ENCODE results near the gene SLC39A1.
A peak's percentile ranks its signal among the peaks of the same experiment; 100 is the strongest.

Gene SLC39A1

DNA sequence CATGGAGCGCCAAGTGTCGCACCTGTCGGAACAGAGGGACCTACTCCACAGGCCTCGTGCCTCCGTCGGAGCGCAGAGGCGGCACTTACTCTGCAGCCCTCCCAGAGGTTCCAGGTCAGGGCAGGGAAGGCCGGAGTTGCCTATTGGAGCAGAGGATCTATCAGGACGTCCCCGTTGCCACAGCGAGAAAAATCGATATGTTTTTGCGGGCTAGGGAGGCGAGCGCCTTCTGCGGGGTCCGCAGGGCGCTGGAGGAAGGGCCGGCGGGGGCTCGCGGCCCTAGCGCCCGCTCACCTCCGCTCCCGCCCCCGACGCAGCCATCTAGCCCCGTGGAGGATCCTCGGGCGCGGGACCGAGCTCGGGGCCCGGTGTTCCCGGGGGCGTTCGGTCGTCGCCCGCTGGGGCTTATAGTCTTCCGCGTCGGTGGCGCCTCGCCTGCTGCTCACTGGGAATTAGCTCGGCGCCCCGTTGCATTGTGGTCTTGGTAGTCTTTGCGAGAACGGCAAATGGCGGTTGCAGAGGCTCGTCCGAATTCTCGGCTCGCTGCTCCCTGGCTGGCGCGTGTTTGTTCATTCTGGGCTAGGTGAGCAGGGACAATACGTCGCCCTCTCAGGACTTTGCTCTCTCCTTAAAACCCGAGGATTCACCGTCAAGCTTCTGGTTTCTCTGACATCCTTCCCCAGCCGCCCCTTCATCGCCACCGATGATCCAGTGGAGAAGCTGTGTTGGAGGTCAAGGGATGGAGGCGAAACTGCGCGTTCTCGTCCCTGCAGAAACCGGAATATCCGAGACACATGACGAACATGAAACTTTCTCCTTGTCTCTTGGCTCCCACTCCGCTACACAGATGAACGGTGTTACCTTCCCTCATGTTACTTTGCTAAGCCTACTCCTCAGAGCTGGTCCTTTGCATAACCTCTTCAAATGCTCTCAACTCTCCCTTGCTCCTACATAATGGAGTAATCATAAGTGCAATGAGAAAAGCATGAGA, 14.2 kb upstream of the SLC39A1 start, which contains the start of gene JTB:
TSS of gene JTB (minus strand) at position 425 of the 991 bp plus-strand sequence. CDS start at position 3, 422 bp downstream.
- DNase-seq (ENCODE audit: low read depth), result peak; percentile 66

DNA sequence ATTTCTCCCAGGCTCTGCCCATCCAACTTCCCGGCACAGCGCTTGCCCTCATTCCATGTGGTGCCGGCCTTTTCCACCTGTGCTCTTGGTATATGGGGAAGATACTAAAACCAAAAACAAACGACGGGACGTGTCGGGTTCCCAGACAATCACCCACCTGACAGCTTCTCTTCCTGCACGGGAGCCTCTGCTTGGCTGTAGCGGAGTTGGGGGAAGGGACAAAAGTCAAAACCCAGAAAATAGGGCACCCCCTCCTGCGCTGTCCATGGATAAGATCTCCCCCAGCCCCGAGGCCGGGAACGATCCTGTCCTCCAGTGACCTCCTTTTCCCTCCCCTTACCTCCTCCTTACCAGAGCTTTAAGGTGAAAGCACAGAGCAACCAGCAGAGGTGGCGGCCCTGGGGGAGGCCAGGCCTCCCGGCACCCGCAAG, 13.5 kb upstream of the SLC39A1 start:
- no peak for DNase-seq (ENCODE audit: low read depth)

DNA sequence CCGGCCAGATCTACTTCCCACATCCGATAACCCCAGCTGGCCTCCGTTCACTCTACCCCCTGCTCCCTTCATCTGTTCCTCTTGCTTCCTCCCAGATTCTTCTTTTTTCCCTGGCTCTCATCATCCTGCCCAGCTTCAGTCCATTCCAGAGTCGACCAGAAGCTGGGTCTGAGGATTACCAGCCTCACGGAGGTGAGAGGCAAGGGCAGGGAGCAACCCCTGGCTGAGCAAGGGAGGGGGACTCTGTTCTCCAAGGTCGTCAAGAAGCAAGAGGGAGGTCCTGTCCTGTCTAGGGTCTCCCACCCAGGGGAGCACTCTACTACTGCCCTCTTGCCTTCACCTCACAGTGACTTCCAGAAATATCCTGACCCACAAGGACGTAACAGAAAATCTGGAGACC, 10.2 kb upstream of the SLC39A1 start:
- no peak for DNase-seq (ENCODE audit: low read depth)

DNA sequence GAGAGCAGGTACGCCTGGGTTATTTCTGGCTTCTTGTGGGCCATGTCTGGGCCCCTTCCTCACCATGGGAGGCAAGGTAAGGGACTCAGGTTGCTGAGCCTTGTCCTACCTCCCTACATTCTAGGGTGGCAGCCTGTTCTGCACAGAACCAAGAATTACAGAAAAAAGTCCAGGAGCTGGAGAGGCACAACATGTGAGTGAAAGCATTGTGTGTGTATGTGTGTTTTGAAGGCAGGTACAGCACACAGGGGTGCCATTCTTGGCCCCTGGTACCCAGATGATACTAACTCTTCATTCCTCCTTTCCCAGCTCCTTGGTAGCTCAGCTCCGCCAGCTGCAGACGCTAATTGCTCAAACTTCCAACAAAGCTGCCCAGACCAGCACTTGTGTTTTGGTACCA, 9.7 kb upstream of the SLC39A1 start:
- no peak for DNase-seq (ENCODE audit: low read depth)

DNA sequence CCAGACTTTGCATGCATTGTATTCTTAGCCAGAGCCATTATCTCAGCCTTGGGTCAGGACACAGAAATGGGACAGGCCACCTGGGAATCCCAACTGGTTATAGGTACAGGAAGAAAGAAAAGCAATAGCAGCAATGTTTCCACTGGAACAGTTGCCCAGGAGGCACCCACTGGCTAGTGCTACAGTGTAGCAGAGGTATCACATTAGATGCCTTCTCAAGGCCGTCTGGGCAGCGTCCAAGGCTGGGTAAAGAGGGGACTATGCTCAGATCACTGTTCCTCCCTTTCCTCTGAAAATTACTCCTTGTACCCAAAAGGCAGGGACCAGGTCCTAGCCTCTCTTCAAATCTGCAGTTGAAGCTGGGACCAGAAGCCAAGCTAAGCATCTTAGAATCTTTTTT, 7.0 kb upstream of the SLC39A1 start:
- no peak for DNase-seq (ENCODE audit: low read depth)

DNA sequence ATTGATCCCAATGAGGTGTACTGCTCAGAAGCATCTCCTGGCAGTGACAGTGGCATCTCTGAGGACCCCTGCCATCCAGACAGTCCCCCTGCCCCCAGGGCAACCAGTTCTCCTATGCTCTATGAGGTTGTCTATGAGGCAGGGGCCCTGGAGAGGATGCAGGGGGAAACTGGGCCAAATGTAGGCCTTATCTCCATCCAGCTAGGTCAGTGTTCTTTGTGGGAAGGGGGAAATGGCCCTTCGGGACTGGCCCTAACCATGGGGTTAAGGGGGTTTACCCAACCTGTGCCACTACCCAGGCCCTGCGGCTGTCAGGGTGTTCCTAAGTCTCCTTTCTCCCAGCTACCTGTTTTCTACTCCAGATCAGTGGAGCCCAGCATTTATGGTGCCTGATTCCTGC, 5.6 kb upstream of the SLC39A1 start:
- DNase-seq (ENCODE audit: low read depth), result no peak

DNA sequence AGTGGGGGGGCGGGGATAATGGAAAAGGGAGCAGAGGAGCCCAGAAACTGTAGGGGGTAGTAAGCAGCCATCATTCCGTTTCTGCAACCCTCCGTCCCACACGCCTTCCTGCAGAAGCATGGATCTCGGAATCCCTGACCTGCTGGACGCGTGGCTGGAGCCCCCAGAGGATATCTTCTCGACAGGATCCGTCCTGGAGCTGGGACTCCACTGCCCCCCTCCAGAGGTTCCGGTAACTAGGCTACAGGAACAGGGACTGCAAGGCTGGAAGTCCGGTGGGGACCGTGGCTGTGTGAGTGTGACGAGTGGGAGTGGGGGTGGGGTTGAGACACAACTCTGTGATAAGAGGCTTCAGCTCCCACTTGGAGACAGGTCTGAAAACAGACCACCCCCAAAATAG, 5.1 kb upstream of the SLC39A1 start:
- DNase-seq (ENCODE audit: low read depth), result no peak

DNA sequence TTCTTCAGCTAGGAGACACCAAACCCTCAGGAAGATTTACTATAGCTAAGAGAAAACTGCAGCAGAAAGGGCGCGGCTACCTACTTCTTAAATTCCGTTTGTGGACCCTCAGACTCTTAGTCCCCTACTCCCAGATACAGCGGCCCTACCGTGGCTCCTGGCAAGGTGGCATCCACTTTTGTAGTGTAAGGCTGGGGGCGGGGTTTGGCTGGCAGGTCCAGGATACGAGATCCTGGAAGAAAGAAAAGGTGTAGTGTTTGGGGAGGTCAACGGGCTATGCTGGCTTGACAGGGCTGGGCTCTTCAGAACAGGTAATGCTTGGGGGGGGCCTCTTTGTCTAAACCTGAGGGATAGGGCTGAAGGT, 4.6 kb upstream of the SLC39A1 start:
- no peak for DNase-seq (ENCODE audit: low read depth)

DNA sequence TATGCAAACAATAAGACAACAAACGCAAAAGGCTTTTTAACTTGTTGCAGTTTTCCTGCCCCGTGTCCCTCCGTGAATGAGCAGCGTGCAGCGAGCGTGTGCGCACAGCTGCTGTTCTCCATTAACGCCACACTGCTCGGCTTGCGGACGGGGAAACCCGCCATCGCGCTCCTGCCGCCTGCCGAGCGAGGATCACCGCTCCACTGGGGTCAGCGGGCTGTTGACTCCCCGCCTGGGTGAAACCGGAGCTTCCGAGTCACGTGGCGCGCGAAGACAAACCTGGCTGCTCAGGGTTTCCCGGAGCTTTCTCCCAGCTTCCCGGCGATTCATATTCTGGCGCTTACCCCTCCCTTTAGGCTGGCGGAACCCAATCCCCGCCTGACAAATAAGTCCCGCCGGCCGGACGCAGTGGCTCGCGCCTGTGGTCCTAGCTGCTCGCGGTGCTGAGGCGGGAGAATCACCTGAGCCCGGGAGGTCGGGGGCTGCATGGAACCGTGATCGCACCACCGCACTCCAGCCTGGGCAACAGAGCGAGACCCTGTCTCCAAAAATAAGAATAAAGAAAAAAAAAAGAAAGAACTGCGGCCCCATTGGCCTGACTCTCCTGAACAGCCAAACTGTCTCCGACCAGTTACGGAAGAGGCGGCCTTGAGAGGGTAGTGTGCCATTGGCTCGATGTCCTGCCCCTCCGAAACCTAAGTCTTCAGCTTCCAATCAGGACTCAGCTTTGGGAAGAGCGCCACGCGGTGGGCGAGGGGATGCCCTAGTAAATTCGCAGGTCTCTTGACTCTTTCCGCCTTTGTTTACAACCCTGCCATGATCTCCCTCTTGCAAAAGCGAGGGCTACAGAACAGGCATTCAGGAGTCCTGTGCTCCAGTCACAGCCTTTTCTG, 4.0 kb upstream of the SLC39A1 start, which contains the start of gene CREB3L4:
TSS of gene CREB3L4 (plus strand) at position 796 of the 893 bp plus-strand sequence. CDS start 624 bp downstream, outside the sequence.
- DNase-seq (ENCODE audit: low read depth), result peak; percentile 80

DNA sequence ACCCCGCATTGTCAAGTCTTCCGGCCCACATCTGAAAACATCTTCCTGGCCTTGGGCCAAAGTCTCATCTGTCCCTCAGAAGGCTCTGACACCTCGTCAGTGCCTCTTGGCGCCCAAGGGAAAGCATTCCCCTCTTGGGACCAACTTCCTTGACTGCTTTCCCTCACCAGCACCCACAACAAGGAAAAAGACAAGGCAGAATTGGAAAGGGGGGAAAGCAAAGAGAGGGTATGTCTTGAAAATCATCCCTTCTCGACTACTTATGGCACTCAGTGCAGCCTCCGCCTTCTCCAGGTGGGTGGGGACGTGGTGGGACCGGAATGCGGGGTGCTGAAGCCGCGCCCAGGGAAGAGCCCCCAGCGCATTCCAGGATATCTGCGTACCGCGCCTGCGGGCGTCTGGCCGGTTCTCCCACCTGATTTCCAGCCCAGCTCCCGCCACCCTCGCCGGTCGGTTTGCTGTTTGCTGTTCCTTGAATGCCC, 554 bp upstream of the SLC39A1 start:
- no peak for DNase-seq (ENCODE audit: low read depth)

DNA sequence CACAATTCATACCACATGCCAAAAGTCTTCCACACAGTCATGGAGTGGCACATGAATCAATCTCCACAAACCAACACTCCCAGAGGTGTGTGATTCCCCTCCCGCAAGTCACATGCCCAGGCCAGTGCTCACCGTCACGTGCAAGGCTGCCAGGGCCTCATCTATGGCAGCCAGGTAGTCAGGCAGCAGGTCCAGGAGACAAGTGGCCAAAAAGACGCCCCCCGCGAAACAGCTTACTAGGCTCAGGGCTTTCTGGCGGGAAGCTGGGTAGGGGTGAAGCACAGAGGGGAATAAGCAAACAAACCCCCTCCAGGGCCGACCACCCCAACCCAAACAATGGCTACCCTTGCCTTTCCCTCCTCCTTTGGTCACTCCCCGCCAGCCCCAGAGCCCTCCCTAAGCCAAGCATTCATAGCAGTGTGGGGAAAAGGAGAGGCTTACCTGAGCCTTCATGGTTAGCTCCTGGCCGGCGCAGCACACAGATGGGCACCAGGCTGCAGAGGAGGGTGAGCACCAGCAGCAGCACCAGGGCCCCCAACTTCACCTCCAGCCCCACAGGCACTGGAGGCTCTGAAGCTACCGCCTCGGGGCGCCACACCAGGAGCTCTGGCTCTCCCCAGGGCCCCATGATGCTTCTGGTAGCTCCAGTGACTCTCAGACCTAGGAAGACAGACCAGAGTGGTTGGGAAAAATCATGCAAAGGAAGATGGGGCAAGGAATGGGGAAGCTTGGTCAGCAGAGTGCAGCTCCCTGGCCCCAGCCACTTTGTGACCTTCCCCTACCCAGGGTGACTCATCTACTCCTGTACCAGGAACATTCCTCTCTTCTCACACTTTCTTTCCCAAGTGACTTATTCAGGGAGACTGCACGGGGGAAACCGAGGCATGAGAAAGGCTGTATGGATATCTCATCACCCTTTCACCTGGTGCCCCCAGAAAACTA, 978 bp downstream of the SLC39A1 start:
- no peak for DNase-seq (ENCODE audit: low read depth)

DNA sequence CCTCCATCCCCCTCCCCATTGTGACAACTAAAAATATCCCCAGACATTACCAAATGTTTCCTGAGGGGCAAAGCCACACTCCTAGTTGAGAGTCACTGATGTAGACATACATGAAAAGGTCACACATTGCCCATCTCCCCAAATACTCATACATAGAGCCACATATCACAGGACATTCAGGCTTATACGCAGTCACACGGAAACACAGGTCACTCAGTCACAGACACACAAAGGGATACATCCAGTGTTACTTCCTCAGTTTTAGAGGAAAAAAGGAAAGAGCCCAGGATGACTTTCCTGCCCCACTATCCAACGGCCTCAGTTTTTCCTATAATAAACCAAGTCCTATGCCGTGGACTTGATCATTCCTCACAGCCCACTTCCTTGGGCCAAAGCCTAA, 1.9 kb downstream of the SLC39A1 start:
- DNase-seq (ENCODE audit: low read depth), result no peak

DNA sequence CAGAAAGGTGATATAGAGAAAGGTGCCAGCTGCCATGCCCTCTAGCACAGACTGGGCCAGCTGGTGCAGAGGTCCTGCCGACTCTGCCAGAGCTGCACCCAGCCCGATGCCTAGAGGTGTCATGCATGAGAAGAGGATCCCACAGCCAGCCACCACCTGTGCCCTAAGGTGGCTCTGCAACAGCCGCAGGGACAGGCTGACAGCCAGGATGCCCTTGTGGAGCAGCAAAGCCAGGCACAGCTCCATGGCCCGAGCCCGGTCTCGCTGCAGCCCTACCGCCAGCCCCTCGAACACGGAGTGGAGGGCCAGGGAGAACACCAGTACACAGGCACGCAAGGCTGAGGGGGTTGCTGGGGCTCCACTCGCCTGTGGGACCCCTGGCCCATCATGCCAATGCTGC, 3.1 kb downstream of the SLC39A1 start:
- no peak for DNase-seq (ENCODE audit: low read depth)

DNA sequence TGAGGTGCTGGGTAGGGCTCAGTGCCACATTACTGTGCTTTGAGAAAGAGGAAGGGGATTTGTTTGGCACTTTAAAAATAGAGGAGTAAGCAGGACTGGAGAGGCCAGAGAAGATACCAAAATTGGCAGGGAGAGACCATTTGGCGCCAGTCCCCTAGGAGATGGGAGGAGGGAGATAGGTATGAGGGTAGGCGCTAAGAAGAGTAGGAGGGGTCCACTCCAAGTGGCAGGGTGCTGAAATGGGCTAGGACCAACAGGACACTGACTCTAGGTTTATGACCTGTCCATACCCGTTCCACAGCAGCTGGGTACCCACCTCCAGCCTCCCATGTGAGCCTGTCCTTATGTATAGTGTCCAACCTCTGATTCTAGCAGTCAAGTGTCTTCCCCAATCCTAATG, 3.9 kb downstream of the SLC39A1 start:
- DNase-seq (ENCODE audit: low read depth), result no peak

DNA sequence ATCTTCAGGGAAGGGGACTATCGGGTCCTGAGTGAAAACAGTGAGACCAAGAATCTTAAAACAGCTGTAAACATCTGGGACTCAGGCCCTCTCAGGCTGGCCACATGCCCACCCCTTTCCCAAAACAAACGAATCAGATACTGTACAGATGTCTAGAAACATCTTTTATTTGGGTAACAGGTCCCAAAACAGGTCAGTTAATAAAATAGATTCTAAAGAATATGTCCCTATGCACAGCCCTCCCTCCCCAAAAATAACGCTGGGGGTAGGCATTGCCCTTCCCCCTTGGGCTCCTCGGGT, 4.4 kb downstream of the SLC39A1 start:
- no peak for DNase-seq (ENCODE audit: low read depth)

DNA sequence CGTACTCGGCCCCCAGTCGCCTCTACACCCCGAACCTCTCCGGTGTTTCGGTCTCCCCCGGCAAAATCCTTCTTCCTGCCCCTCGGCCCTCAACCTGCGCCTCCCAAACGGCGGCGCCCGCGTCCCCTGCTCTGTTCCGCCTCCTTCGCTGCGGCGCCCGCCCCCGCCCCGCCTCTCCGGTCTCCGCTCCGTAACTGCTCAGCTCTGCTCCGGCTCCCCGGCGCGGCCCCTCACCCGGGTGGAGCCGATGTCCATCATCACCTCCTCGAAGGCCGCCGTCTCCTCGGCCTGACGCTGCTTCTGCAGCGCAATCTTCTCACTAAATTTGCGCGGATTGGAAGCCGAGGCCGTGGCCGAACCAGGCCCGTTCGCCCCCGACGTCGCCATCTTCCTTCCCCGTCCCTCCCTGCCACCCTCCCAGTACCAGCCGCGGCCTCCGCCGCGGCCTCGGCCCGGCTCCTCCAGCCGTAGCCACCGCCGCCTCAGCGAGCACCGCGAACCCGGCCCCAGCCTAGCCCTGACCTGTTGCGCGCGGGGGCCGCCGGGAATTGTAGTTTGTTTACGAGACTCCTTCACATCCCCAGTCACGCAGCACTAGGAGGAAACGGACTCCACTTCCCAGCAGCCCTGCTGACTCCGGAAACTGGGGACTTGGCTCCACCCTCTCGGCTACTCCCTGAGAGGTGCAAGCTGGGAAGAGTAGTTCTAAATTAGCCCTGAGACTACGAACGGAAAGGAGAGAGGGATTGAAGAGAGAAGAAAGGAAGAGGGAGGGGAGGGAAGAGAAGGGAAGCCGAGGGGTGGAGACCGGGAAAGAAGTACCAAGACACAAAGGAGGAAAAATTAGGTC, 5.0 kb downstream of the SLC39A1 start, which contains the start of gene CRTC2:
TSS of gene CRTC2 (minus strand) at position 502 of the 850 bp plus-strand sequence. CDS start at position 387, 115 bp downstream.
- DNase-seq (ENCODE audit: low read depth), result peak; percentile 94

DNA sequence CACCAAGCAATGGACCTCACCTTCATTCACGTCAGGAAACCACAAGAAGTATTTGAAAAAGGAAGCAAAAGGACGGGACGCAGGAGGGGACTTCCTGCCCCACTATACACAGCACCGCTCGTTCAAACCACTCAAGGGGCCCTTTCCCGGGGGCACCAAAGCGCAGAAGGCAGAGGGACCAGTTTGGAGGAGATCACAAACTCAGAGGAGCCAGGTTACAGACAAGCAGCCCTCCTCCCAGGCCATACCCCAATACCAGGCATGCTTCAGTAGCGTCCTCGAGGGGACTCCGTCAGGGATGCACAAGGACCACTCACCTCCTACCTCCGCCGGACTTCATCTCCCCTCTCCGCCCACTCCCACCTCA, 5.6 kb downstream of the SLC39A1 start:
- DNase-seq (ENCODE audit: low read depth), result peak; percentile 11

DNA sequence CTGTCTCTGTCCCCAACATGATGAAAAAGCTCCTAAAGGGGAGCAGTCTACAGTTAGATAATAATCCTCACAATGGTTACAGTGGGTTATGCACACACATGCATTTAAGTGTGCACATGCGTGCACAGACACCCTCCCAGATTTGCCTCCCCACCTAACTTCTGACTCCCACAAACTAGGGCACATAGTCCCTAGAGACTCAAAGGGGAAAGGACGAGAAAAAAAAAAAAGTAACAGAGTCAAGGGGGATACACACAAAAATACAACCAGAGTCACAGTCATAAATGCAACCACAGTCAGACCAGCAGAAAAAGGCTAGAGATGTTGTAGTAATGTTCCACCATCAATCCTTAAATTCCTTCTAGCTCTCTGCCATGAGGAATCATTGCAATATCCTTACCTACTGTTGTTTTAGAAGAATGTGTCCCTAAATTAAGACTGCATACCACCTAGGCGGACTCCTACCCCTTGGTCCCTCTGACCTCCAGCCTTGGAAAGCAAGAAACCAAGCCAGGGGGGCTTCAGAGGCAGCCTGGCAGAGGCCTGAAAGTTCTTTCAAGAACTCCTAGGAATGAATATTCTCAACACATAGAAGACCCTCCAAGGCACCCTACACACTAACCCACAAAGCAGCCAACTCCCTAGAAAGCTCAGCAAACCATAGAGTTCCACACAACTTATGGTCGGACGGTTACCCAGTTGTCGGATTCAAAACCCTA, 6.2 kb downstream of the SLC39A1 start:
- DNase-seq (ENCODE audit: low read depth), result no peak

DNA sequence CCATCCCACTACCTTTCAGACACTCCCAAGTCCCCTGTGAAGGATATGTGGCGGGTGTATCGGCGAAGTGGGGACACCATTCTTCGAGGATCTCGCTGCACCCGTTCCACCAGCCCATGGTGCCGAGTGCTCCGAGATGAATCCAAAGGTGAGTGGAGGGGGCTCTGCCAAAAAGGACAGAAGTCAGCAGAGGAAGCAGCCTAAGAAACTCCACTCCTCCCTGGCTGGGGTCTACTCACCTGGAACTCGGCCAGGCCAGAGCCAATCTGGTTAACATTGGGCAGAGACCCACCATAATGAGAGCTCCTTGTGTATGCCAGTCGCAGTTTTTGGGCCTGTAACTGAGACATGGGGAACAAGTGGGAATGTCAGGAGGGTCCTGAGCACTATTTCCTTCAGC, 8.5 kb downstream of the SLC39A1 start:
- no peak for DNase-seq (ENCODE audit: low read depth)

DNA sequence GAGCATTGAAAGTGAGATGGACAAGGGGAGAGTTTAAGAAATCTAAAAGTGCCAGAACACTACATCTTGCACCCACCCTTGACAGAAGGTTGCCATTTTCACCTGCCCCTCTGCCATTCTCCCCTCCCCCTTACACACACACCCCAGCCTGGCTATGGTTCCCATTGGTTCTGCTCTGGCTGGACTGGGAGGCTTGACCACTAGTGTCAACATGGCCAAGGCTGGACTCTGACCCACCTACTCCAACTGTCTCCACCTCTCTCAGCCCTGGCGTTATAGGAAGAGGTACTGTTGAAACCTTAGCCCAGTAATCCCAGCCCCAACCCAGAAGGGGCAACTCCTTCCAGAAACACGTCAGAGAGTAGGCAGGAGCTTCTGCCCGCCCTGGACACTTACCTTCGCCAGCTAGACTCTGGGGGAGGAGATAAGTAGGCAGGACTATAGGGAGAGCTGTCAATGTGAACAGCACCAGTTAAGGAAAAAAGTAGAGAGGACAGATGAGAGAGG, 9.4 kb downstream of the SLC39A1 start:
- no peak for DNase-seq (ENCODE audit: low read depth)

Measured in activated gamma-delta T cell treated with anti-CD3 and anti-CD28 coated beads, Interleukin-2, amount 50 U/mL, for 16 hours (primary cell).